K562 (cell line): Measurements from ENCODE around the gene CD93. TPM values are rescaled to one million over a fixed set of nuclear protein-coding genes. Genes with fewer than 3 reads are reported as not detected.

Experiments
- PHF8 ChIP-seq: fragments of 200-600 bp; sonication (generic); IDR thresholded peaks from 2 replicates; pipeline ENCODE4 v1.6.1; 2012; ENCODE audit warnings: mixed run types, mild to moderate bottlenecking, inconsistent platforms, low read length, moderate library complexity, borderline replicate concordance
- ZBTB17 ChIP-seq: fragments of 450-650 bp; formaldehyde crosslinking; IDR thresholded peaks from 2 replicates; pipeline ENCODE4 v1.4.0; 2020; ENCODE audit warnings: mild to moderate bottlenecking
- ZMIZ1 ChIP-seq, 2 experiments: fragments of 150-350 bp in 1 of 2; IDR thresholded peaks; 2 replicates each; pipeline ENCODE4 v1.6.1; 2012 to 2016; ENCODE audit warnings: low read depth in 2 of 2, low read length in 2 of 2, mild to moderate bottlenecking in 1 of 2, moderate library complexity in 1 of 2
- polyA plus RNA-seq, 8 experiments: library from polyadenylated mRNA; depleted of rRNA in 4 of 8; stranded (reverse) in 5 of 8; unstranded in 3 of 8; fragments of >200 nt; fragmentation: Nextera tagmentation in 2 of 8; fragmentation: Illumina TruSeq in 1 of 8; extraction: Ambion mirVana in 2 of 8; extraction: Trizol in 1 of 8; gene quantifications; 2 replicates each; pipeline versions ENCODE4 v1.2.1 to v1.2.3, GENCODE V29; 2011 to 2014; ENCODE audit warnings: inconsistent platforms in 1 of 8, missing spikeins in 1 of 8
- total RNA-seq, 7 experiments: library from RNA; depleted of rRNA in 6 of 7; stranded (reverse); fragments of >200 nt in 6 of 7; fragmentation: Illumina TruSeq in 2 of 7; extraction: Trizol in 2 of 7; gene quantifications; 2 replicates each; pipeline versions ENCODE4 v1.2.1 to v1.2.3, GENCODE V29; 2011 to 2021; ENCODE audit warnings: low replicate concordance in 1 of 7
- TF ChIP-seq, protein P1 (sequence below): fragments of 450-650 bp; formaldehyde crosslinking; IDR thresholded peaks from 2 replicates; pipeline ENCODE4 v1.4.0; 2020; ENCODE audit warnings: mild to moderate bottlenecking, moderate library complexity
- TF ChIP-seq, protein P2 (sequence below): sonication (generic); formaldehyde crosslinking; IDR thresholded peaks from 2 replicates; pipeline ENCODE4 v1.8.1; 2023; ENCODE audit warnings: mild to moderate bottlenecking, missing genetic modification reagents, moderate library complexity

CD93 gene
- total and polyA plus RNA-seq, 9 of the 15 experiments (the other 6 are each of a cell fraction or from before 2014, with no cell fraction given): 0.03 to 0.20 (median 0.05) TPM

GRCh38 chr20:23050847-23051627 is 35.1 kb downstream of the CD93 start (continued):
- TF ChIP-seq, protein P1, sequence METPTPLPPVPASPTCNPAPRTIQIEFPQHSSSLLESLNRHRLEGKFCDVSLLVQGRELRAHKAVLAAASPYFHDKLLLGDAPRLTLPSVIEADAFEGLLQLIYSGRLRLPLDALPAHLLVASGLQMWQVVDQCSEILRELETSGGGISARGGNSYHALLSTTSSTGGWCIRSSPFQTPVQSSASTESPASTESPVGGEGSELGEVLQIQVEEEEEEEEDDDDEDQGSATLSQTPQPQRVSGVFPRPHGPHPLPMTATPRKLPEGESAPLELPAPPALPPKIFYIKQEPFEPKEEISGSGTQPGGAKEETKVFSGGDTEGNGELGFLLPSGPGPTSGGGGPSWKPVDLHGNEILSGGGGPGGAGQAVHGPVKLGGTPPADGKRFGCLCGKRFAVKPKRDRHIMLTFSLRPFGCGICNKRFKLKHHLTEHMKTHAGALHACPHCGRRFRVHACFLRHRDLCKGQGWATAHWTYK (CRISPR knock-in tag): no peak
- peak; percentile 47; the same call in 1 of the 2 replicates for TF ChIP-seq PHF8
- no peak for TF ChIP-seq ZMIZ1 (IDR thresholded peaks at IDR 0.05; ENCODE audit: low read depth in 2 of 2, low read length in 2 of 2)
- TF ChIP-seq, protein P2, sequence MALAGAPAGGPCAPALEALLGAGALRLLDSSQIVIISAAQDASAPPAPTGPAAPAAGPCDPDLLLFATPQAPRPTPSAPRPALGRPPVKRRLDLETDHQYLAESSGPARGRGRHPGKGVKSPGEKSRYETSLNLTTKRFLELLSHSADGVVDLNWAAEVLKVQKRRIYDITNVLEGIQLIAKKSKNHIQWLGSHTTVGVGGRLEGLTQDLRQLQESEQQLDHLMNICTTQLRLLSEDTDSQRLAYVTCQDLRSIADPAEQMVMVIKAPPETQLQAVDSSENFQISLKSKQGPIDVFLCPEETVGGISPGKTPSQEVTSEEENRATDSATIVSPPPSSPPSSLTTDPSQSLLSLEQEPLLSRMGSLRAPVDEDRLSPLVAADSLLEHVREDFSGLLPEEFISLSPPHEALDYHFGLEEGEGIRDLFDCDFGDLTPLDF: no peak
- TF ChIP-seq ZBTB17 (CRISPR knock-in tag): no peak
